ENCODE measurements around the gene WDR12.

DNA sequence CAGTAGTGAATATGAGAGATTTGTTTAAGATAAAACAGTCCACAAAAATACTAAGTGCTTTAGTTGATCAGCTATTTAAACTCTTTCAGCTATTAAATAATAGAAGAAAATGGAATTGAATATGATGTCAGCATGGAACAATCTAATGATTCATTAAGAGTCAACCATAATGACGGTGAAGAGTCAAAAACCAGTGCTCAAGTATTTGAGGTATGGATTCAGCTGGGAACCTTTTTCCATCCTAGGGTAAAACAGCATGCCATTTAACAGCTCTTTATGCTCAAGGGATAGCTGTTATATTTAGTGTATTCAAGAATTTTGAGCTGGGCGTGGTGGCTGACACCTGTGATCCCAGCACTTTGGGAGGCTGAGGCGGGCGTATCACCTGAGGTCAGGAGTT, 30.3 kb upstream of the WDR12 start:
- no peak for TF ChIP-seq POLR2AphosphoS5 (IDR thresholded peaks at IDR 0.05; ENCODE audit: low read depth, low read length)
- TF ChIP-seq POLR2A (IDR thresholded peaks at IDR 0.05; ENCODE audit: low read depth, low read length): no peak

Data from GM12892 (cell line).